ENCODE measurements around the gene CEP85.

GRCh38 chr1:26189331-26189730 lies 44.7 kb upstream of the CEP85 start:
- TF ChIP-seq CTCF (IDR thresholded peaks at IDR 0.05; ENCODE audit: low read depth, low read length) = no peak
- TF ChIP-seq EZH2phosphoT487 (IDR thresholded peaks at IDR 0.05; ENCODE audit: low read depth) = no peak

Measured in OCI-LY3 (cell line).